HG03520 (cell line): Measurements from ENCODE around the gene RGL1.

Experiments used
- ATAC-seq: cut with Tn5 transposase; IDR thresholded peaks from one replicate; pipeline ENCODE4 v1.9.1; 2021; ENCODE audit warnings: mild to moderate bottlenecking, moderate library complexity; ENCODE audit not compliant: unreplicated experiment

The RGL1 gene

DNA sequence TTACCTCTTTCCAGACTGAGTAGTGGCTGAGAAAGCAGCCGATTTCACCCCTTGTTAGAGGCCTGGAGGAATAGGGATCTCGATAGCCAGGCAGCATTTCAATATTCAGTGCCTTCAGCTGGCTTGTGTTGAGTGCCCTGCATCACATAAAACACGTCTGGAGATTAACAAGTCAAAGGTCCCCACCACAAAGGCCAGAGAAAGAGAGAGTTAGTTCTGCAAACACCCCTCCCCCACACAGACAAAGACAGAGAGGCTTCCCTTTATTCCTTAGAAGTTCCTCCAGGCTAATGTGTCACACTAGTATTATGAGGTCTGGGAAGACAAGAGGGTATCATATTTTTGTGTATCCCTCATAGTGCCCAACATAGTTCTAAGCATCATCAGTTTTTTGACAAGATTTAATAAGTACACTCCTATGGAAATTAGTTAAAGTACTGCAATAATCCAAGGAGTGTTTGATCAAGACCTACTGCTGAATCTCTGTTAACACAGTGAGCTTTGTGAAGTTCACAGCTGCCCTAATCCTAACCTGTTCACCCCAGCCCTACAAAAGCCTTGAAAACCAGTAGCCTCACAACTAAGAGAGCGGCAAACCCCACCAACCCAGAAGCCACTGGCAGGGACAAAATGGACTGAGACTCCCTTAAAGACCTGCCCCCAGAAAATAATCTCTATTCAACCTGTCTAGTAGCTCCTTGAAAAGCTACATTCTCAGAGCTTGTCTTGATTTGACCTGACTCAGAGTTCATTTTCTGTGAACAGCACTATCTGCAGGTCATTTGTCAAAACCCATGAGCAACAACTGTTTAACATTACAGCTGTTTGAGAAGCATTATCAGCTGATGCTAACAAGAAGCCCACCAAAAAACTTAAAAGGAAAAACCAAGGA lies 140.8 kb downstream of the RGL1 start:
- no peak for ATAC-seq

DNA sequence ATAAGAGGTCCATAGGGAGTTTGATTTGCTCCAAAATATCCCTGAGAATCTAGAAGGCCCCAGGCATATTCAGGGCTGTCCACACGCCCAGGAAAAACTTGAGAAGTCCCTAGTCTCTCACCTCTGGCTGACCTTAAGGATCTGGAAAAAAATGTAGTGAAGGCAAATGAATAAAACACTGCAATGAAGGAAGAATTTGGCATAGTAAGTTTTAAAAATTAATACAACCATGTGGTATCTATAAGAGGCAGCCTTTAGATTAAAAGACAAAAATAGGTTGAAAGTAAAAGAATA lies 141.3 kb downstream of the RGL1 start:
- no peak for ATAC-seq

DNA sequence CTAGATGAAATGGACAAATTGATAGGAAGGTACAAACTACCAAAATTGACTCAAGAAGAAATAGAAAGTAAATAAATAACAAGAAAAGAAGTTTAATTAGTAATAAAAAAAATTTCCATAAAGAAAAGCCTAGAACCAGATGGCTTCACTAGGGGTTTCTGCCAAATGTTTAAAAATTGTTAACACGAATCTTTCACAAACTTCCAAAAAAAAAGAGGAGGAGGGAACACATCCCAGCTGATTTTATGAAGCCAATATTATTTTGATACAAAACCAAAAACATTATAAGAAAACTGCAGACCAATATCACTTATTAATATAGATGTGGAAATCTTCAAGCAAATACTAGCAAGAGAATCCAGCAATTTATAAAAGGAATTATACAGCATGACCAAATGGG lies 143.1 kb downstream of the RGL1 start:
- ATAC-seq = no peak

DNA sequence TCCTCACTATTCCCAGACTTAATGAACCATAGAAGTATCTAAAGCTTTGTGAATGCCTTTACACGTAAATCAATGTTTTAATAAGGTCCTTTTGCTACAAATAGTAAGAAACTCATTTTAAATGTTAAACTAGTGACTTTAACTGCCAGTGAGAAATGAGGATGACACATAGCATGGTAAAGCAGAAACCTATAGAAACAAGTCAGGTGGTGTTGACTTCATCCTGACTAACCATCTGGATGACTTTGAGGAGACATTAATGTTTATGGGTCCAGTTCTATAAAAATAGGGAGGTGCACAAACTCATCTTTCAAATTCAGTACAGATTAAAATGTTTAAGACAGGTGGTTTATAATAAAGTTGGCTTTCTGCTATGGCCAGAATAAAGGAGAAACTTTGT lies 147.2 kb downstream of the RGL1 start:
- ATAC-seq = no peak

DNA sequence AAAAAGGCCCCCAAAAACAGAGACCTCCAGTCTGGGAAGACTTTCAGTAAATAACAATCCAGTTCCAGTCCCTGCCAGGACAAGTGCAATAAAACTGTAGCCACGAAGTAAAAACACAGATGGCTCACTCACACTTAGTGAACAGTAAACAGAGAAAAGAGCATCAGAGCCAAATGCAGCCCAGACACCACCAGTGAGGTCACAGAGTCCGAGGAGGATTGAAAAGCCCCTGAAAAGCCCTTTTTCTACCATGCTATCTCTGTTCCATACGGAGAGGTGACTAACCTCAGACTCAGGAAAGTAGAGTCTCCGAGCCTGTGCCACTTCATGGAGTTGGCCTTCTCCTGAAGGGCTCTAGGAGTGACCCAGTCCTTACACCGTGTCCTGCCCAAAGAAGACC lies 148.1 kb downstream of the RGL1 start:
- no peak for ATAC-seq

DNA sequence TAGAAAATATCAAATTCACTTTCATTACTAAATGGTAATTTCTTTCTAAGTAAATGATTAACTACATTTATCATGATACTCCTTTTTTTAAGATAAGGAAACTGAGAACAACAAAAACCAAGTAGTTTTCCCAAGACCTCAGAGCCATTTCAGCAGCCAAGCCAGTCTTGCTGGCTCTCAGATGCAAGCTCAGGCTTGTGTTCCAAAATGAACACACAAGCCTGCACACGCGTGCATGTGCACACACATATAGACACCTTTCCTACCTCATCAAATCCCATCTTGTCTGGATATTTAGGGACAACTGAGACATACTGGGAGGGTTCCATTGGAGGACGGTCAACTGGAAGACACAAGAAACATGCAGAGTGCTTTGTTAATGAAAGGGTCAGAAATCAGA lies 149.6 kb downstream of the RGL1 start:
- ATAC-seq = no peak

DNA sequence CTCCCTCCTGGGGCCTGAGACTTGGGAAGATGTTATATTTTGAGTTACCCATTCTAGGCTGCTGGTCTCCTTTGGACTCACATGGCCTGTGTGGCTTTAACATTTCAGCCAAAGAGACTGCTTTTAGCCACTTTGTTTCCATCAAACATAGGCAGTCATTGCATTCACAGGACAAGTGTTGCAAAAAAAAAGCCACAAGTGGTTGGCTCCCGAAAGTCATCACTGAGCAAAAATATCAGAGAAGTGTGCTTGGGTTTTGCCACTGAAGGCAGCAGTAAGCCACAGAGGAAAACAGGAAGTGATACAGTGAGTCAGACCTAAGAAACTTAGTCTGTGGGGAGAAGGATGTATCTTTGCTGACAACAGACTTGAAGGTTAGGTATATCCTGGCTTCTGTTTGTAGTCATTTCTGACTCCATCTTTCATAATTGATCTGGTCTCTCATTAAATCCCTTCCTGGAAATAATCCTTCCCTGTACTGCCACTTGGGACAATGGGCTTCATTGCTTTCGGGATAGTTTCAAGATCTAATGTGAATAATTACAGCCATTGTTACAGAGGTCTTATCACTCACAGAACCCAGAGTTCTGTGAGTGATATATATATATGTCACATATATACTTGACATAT lies 151.8 kb downstream of the RGL1 start:
- peak; percentile 99 for ATAC-seq

DNA sequence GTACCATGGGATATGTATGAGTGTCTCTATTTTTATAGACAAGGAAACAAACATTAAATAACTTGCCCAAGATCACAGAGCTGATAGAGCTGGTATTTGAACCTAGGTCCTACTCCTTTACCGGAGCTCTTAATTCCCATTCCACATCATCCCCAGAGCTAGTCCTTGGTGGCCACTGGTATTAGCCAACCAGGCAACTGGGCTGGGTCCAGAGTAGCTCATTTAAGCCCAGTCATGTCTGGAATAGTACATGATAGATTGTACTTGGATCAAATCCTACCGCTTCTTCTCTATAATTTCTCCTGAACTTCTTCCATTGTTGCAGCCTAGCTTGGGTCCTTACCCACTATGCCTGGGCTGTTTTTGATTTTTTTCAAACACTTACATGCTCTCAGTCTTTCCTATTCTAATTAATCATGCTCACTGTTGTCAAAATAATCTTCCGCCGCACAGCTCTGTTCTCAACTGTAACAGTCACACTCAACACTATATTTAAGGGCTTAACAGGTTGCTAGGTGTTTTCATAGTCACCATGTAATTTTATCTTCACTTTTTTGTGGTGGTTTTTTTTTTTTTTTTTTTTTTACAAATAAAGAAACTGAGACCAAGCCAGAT lies 152.4 kb downstream of the RGL1 start:
- no peak for ATAC-seq

DNA sequence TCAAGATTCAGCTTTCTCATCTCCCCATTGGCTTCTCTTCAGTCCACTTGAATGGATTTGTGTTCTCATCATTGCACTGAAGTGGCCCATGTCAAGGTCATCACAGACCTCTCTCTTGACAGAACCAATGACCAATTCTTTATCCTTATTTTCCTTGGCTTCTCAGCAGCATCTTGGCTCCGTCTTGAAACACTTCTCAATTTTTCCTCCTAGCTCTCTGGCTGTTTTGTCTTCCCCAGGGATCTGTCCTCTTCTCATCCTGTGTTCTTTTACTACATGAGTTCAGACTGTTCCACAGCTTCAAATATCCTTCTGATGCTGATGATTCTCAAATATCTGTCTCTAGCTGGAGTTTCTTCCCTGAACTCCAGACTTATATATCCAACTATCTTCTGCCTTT lies 154.0 kb downstream of the RGL1 start:
- ATAC-seq = no peak

DNA sequence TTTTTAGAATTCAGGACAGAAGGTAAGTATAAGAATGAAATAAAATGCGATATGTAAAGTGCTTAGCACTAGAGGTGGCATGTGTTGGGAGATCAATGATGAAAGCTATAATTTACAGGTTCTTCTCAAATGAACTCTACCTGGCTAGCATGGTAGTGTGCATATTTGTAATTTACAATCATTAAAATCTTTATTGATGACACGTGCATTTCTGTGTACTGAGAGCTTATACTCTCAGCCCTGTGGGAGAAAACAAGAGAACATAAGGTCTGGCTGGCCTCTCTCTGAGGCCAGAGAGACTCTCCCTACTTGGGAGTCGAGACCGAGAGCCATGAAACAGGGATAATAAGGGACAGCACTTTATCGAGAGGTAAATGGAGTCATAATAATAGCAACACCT lies 156.2 kb downstream of the RGL1 start:
- ATAC-seq = no peak

DNA sequence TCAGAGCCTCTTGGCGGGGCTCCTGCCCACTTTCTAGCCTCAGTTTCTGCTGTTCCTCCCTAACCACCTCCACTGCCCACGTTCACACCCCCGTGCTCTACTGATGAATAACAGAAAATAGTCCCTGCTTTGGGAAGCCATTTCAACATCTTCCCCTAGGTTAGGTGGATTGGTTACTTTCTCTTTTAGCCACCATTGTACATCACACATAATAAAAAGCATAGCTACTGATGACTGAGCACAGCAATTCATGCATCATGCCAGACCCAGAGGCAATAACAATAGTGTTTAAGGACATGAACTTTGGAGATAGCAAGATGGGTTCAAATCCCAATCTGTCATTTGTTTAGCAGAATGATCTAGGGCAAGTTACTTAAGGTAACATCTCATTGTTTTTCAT lies 158.0 kb downstream of the RGL1 start:
- no peak for ATAC-seq

DNA sequence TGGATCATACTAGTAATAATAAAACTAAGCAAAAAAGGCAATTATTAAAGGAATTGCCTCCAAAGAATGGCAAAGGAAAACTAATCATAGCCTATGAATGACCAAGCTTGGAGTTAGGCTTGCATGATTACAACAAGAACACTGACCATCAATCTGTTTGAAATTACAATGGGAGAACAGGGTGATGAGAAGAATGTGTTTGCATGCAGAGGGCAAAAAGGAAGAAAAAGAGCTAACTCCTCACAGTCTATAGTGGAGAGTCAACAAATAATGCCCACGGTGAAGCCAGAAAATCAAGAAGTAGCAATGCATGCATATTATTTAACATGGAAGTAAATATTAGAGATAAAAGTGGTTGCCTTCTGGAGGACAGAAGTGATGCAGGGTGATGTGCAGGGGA lies 160.8 kb downstream of the RGL1 start:
- no peak for ATAC-seq

DNA sequence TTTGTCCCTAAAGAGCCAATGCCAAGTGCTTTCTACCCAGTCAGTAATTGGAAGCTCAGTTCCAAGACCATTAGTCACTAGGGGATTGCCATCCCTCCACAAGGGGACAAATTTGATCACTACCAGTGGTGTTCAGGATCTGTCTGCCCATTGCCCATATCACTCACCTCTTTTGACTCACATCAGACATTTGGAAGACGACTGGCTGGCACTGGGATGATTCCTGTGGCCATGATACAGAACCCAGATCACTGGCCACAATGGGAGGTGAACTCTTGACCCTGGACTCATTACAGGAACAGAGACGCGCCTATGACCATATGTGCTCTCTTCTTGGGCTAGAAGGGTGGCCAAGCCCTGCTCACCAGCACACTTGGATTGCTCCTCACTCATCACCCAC lies 161.6 kb downstream of the RGL1 start:
- no peak for ATAC-seq

DNA sequence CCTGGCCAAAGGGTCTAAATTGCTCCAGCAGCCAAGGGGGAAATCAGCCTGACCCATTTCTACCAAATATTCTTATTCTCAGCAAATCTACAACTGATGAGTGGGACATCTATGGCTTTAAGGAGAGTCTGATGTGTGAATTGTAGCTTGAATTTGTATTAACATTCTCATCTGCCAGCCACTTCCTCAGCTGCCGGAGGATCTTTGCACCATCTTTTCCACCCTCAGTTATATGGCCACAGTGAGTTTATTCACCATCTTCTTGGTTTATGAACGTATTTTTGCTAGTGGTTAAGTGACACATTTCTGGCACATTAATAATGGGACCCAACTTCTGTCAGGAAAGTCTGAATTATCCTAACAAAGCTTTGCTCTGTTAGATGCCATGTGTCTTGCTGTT lies 163.0 kb downstream of the RGL1 start:
- no peak for ATAC-seq

DNA sequence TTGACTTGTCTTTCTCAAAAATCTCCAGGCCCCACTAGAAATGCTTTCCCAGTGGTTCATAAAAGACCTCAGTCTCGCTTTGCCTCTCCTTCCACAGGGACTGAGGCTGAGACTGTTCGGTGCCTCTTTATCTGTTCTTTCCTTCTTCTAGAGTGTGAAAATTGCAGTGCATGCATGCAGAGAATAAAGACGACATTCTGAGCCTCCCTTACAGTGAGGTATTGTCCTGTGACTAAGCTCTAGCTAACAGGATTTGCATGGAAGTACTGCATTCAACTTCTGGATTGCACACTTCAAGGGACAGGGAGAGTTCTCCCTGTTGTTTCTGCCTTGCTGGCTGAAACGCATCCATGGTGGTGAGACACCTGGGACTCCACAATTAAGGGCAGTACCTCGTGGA lies 163.5 kb downstream of the RGL1 start:
- ATAC-seq = no peak

DNA sequence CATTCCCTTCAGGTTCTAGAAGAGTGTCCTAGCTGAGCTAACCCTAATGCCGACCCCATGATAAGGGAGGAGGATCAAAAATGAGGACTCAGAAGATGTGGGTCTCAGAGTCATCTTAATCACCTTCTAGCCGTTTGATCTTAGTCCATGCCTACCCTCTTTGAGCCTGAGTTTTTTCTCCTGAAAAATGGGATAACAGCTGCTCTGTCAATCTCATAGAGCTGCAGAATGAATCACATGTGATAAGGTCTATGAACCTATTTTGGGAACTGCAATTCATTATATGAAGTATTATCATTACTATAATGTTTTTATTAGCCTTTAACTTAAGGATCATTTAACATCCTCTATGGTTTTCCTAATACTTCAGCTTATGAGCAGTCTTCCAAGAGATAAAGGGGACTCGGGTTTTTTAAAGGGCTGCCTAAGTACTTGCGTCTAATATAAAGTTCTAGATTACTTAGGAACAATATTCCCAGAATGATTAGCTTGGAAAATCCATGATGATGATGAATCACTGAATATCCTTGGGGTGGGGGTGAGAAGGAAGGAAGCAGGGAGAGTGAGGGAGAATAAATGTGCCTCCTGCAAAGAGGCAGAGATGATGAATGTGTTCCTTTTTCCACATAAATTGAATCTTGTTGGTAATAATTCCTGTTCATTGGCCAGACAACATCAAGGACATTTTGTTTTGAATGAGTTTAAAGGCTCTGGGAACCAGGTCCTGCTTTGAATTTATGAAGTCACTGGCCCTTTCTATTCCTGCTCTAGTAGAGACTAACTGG lies 165.8 kb downstream of the RGL1 start:
- no peak for ATAC-seq

DNA sequence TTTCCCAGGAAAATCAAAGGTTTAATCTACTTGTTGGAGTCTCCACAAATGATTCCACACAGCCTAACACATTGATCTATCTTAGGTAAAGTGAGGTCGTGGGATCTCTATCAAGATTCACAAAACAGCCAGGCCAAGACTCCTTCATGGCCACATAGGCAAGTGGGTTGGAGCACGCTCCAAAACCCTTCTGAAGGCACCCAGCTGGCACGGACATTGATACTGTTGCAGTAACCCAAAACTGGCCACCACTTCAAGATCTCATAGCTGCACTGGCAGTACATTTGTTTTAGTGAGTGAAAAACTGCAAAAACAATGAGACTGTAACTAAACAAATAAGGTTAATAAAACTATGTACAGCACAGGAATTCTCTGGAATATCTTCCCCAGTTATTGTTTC lies 170.7 kb downstream of the RGL1 start:
- ATAC-seq = no peak

DNA sequence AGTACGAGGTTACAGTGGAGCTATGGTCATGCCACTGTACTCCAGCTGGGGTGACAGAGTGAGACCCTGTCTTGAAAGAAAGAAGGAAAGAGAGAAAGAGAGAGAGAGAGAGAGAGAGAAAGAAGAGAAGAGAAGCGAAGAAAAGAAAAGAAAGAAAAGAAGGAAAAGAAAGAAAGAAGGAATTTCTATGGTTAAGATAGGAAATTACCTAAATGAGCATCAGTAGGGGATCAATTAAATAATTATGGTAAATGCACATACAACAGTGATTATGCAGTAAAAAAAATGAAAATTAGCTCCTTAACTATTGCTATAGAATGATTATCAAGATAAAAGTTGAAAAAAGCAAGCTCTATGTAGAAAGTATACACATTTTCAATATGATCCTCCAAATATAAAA lies 172.8 kb downstream of the RGL1 start:
- ATAC-seq = no peak
